ENCODE measurements around the gene ACTR3C. TPM values are rescaled to one million over a fixed set of nuclear protein-coding genes. Genes with fewer than 3 reads are reported as not detected.

ACTR3C gene
- total and polyA plus RNA-seq, 2 of the 13 experiments (the other 11 are each of a cell fraction or from before 2014, with no cell fraction given): 3.8 to 7.5 TPM

DNA sequence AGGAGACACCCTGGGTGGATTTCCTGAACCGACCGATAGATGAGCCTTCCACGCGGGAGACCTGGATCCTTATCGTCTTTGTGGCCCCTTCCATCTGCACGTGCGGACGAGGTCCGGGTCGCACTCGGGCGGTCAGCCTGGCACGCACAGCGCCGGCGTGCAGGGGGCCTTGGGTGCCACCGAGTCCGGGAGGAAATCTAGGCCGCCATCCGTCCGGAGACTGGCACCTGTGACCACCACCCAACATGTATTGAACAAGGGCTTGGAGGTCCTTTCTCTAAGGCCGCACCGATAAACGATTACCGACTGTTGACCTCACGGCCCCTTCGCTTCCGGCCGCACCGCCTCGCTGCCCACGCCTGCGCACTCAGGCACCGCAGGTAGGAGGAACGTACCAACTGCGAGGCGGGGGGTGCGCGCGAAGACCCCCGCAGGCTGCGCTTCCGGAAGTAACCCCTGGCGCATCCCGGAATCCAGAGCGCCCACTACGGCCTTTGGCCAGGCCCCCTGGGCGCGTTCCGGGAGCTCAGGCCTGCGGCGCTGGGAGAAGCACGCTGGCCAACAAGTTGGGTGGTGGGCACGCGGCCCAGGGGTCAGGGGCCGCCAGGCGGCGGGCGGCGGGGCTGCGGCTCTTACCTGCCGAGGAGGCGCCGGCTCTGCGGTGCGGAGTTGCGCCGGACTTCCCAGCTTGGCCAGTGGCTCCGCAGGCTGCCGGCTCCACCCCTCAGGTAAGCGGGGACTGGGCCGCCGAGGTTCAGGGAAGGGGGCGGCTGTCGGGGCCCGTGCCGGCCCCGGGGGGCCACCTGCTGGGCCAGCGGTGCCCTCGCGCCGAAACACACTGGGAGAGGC, at the start of gene ACTR3C, which contains the start of gene LRRC61 (continued):
- TF ChIP-seq, protein P1, sequence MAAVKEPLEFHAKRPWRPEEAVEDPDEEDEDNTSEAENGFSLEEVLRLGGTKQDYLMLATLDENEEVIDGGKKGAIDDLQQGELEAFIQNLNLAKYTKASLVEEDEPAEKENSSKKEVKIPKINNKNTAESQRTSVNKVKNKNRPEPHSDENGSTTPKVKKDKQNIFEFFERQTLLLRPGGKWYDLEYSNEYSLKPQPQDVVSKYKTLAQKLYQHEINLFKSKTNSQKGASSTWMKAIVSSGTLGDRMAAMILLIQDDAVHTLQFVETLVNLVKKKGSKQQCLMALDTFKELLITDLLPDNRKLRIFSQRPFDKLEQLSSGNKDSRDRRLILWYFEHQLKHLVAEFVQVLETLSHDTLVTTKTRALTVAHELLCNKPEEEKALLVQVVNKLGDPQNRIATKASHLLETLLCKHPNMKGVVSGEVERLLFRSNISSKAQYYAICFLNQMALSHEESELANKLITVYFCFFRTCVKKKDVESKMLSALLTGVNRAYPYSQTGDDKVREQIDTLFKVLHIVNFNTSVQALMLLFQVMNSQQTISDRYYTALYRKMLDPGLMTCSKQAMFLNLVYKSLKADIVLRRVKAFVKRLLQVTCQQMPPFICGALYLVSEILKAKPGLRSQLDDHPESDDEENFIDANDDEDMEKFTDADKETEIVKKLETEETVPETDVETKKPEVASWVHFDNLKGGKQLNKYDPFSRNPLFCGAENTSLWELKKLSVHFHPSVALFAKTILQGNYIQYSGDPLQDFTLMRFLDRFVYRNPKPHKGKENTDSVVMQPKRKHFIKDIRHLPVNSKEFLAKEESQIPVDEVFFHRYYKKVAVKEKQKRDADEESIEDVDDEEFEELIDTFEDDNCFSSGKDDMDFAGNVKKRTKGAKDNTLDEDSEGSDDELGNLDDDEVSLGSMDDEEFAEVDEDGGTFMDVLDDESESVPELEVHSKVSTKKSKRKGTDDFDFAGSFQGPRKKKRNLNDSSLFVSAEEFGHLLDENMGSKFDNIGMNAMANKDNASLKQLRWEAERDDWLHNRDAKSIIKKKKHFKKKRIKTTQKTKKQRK (IDR thresholded peaks at IDR 0.05; ENCODE audit: low read length): no peak
- TF ChIP-seq SOX5 (CRISPR knock-in tag; IDR thresholded peaks at IDR 0.05; ENCODE audit: borderline replicate concordance): peak; percentile 16; the same call in 1 of the 2 replicates
- TF ChIP-seq ZNF556 (CRISPR knock-in tag; IDR thresholded peaks at IDR 0.05; ENCODE audit: borderline replicate concordance): 0 out of 2 replicates have a peak, but pooled peaks have one; percentile 73
- peak; percentile 65; the same call in 1 of the 2 replicates for TF ChIP-seq ZNF766 (CRISPR knock-in tag; IDR thresholded peaks at IDR 0.05; ENCODE audit: borderline replicate concordance)
- TF ChIP-seq, protein P2, sequence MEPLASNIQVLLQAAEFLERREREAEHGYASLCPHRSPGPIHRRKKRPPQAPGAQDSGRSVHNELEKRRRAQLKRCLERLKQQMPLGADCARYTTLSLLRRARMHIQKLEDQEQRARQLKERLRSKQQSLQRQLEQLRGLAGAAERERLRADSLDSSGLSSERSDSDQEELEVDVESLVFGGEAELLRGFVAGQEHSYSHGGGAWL (CRISPR knock-in tag; IDR thresholded peaks at IDR 0.05): peak; percentile 63
- TF ChIP-seq CAMTA2 (CRISPR knock-in tag; IDR thresholded peaks at IDR 0.05; ENCODE audit: borderline replicate concordance): no peak
- TF ChIP-seq, protein P3, sequence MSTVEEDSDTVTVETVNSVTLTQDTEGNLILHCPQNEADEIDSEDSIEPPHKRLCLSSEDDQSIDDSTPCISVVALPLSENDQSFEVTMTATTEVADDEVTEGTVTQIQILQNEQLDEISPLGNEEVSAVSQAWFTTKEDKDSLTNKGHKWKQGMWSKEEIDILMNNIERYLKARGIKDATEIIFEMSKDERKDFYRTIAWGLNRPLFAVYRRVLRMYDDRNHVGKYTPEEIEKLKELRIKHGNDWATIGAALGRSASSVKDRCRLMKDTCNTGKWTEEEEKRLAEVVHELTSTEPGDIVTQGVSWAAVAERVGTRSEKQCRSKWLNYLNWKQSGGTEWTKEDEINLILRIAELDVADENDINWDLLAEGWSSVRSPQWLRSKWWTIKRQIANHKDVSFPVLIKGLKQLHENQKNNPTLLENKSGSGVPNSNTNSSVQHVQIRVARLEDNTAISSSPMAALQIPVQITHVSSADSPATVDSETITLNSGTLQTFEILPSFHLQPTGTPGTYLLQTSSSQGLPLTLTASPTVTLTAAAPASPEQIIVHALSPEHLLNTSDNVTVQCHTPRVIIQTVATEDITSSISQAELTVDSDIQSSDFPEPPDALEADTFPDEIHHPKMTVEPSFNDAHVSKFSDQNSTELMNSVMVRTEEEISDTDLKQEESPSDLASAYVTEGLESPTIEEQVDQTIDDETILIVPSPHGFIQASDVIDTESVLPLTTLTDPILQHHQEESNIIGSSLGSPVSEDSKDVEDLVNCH (CRISPR knock-in tag; IDR thresholded peaks at IDR 0.05): peak; percentile 87
- peak; percentile 53 for TF ChIP-seq CBX1 (IDR thresholded peaks at IDR 0.05; ENCODE audit: low read depth)
- TF ChIP-seq, protein P4, sequence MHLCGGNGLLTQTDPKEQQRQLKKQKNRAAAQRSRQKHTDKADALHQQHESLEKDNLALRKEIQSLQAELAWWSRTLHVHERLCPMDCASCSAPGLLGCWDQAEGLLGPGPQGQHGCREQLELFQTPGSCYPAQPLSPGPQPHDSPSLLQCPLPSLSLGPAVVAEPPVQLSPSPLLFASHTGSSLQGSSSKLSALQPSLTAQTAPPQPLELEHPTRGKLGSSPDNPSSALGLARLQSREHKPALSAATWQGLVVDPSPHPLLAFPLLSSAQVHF (CRISPR knock-in tag; IDR thresholded peaks at IDR 0.05): 0 out of 2 replicates have a peak, but pooled peaks have one; percentile 80
- no peak; the same call in 1 of the 2 replicates for TF ChIP-seq TMF1 (CRISPR knock-in tag; IDR thresholded peaks at IDR 0.05; ENCODE audit: low read depth)
- TF ChIP-seq ZNF30 (CRISPR knock-in tag; IDR thresholded peaks at IDR 0.05): peak; percentile 87
- no peak for TF ChIP-seq CREM (IDR thresholded peaks at IDR 0.05)
- TF ChIP-seq CREM (CRISPR knock-in tag; IDR thresholded peaks at IDR 0.05): no peak
- TF ChIP-seq HES4 (CRISPR knock-in tag; IDR thresholded peaks at IDR 0.05; ENCODE audit: borderline replicate concordance): peak; percentile 93
- TF ChIP-seq ZFP90 (CRISPR knock-in tag; IDR thresholded peaks at IDR 0.05; ENCODE audit: borderline replicate concordance): 0 out of 2 replicates have a peak, but pooled peaks have one; percentile 80
- TF ChIP-seq, protein P5, sequence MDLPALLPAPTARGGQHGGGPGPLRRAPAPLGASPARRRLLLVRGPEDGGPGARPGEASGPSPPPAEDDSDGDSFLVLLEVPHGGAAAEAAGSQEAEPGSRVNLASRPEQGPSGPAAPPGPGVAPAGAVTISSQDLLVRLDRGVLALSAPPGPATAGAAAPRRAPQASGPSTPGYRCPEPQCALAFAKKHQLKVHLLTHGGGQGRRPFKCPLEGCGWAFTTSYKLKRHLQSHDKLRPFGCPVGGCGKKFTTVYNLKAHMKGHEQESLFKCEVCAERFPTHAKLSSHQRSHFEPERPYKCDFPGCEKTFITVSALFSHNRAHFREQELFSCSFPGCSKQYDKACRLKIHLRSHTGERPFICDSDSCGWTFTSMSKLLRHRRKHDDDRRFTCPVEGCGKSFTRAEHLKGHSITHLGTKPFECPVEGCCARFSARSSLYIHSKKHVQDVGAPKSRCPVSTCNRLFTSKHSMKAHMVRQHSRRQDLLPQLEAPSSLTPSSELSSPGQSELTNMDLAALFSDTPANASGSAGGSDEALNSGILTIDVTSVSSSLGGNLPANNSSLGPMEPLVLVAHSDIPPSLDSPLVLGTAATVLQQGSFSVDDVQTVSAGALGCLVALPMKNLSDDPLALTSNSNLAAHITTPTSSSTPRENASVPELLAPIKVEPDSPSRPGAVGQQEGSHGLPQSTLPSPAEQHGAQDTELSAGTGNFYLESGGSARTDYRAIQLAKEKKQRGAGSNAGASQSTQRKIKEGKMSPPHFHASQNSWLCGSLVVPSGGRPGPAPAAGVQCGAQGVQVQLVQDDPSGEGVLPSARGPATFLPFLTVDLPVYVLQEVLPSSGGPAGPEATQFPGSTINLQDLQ (CRISPR knock-in tag; IDR thresholded peaks at IDR 0.05): no peak; the same call in 1 of the 2 replicates
- TF ChIP-seq TBX3 (IDR thresholded peaks at IDR 0.05; ENCODE audit: borderline replicate concordance): no peak
- TF ChIP-seq, protein P6, sequence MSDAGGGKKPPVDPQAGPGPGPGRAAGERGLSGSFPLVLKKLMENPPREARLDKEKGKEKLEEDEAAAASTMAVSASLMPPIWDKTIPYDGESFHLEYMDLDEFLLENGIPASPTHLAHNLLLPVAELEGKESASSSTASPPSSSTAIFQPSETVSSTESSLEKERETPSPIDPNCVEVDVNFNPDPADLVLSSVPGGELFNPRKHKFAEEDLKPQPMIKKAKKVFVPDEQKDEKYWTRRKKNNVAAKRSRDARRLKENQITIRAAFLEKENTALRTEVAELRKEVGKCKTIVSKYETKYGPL (CRISPR knock-in tag; IDR thresholded peaks at IDR 0.05): peak; percentile 18; the same call in 1 of the 2 replicates

Data from HepG2 (cell line).